Stomach (tissue), 9 donors: ENCODE measurements around the gene RRP9. TPM values are rescaled to one million over a fixed set of nuclear protein-coding genes. Genes with fewer than 3 reads are reported as not detected.
A peak's percentile ranks its signal among the peaks of the same experiment; 100 is the strongest.

Experiments
- DNase-seq, 2 donors: peaks; one replicate each; pipeline versions ENCODE4 v3.0.0 to v3.0.0-alpha.2; 2013 to 2019
- H3K27ac ChIP-seq, 5 donors: fragments of 200-600 bp in 4 of 5; sonication (generic) in 4 of 5; one replicate each; pipeline ENCODE4 v1.5.1; 2013 to 2019; ENCODE audit warnings: mild to moderate bottlenecking in 1 of 5, moderate library complexity in 1 of 5
- H3K27me3 ChIP-seq, 3 donors: fragments of 200-600 bp; sonication (generic); one replicate each; pipeline ENCODE4 v1.5.1; 2017 to 2019; ENCODE audit warnings: mixed run types in 1 of 3
- H3K36me3 ChIP-seq, 4 donors: fragments of 200-600 bp; sonication (generic); 1 replicate in 3 of 4; 2 replicates in 1 of 4; pipeline ENCODE4 v1.5.1; 2016 to 2019
- H3K4me1 ChIP-seq, 4 donors: fragments of 200-600 bp; sonication (generic); one replicate each; pipeline ENCODE4 v1.5.1; 2016 to 2019
- H3K4me3 ChIP-seq, 4 donors: fragments of 200-600 bp; sonication (generic) in 3 of 4; one replicate each; pipeline ENCODE4 v1.5.1; 2016 to 2019; ENCODE audit warnings: mild to moderate bottlenecking in 1 of 4
- H3K9me3 ChIP-seq, 4 donors: fragments of 200-600 bp; sonication (generic); one replicate each; pipeline ENCODE4 v1.5.1; 2016 to 2019
- CTCF ChIP-seq, 7 experiments: fragments of 450-650 bp in 4 of 7; fragments of 200-600 bp in 3 of 7; sonication (generic) in 3 of 7; IDR thresholded peaks; one replicate each; pipeline ENCODE4 v1.5.1; 2016 to 2019; ENCODE audit warnings: antibody characterized with exemption in 7 of 7, control low read depth in 2 of 7, mild to moderate bottlenecking in 1 of 7
- EP300 ChIP-seq: sonication (generic); formaldehyde crosslinking; IDR thresholded peaks from one replicate; pipeline ENCODE4 v1.6.1; 2017; ENCODE audit warnings: antibody characterized with exemption
- POLR2A ChIP-seq, 4 donors: fragments of 450-650 bp; IDR thresholded peaks; one replicate each; pipeline ENCODE4 v1.6.1; 2016; ENCODE audit warnings: antibody characterized with exemption in 4 of 4, control low read depth in 2 of 4, mild to moderate bottlenecking in 1 of 4, moderate library complexity in 1 of 4
- POLR2AphosphoS5 ChIP-seq, 3 donors: sonication (generic); formaldehyde crosslinking; IDR thresholded peaks; one replicate each; pipeline ENCODE4 v1.6.1; 2016; ENCODE audit warnings: antibody characterized with exemption in 3 of 3
- WGBS, 5 donors: extraction: QIAGEN DNeasy Blood & Tissue Kit in 3 of 5; methylation state at CpG; one replicate each; pipeline versions ENCODE4 v1.1.5 to v1.1.7; 2013 to 2018; 5-methylcytosine and 5-hydroxymethylcytosine counted together
- intact Hi-C: fragments of 100-400 bp; cut with DNase I; formaldehyde crosslinking; loops from one replicate; pipeline ENCODE4 v1.15.1; 2023; ENCODE audit warnings: low total_unique reads
- polyA plus RNA-seq, 3 donors: library from polyadenylated mRNA; stranded (reverse); fragments of 200-250 nt; gene quantifications; one replicate each; pipeline ENCODE4 v1.2.3, GENCODE V29; 2013
- total RNA-seq, 5 donors: library from RNA; depleted of rRNA; stranded (reverse); fragments of >200 nt; gene quantifications; one replicate each; pipeline versions ENCODE4 v1.1.0 to v1.2.3, GENCODE V29; 2014 to 2016
- donor health status: healthy with polysubstance abuse.
- donor health status: Bipolar disorder and iron deficiency.
- donor health status: healthy.

Gene RRP9
- total and polyA plus RNA-seq, 8 donors: 3.2 to 21.0 (median 13.0) TPM

- peaks cover 0 to 9% (median 2%) of the 10 kb centered on the region in 4 donors for H3K36me3 ChIP-seq
- H3K4me3 ChIP-seq: peak within 1 kb of the TSS; percentile 58 to 64 (median 63)
- H3K27ac ChIP-seq: peak within 1 kb of the TSS; percentile 93 to 99 (median 98)
- H3K9me3 ChIP-seq: no peaks in the 10 kb centered on the region
- DNase-seq: peak; percentile 92 to 97
- no peaks in the 10 kb centered on the region for H3K27me3 ChIP-seq
- peaks cover 24 to 59% (median 36%) of the 10 kb centered on the region in 4 donors for H3K4me1 ChIP-seq
- intact Hi-C loops: no loop called here
- peak; percentile 72 to 94 (median 80) for TF ChIP-seq POLR2AphosphoS5 (IDR thresholded peaks at IDR 0.05)
- TF ChIP-seq CTCF (IDR thresholded peaks at IDR 0.05): no peak
- peak in 1 of 4 donors; percentile 15 for TF ChIP-seq POLR2A (IDR thresholded peaks at IDR 0.05)
- WGBS, 5 donors: 0 to 1% (median 1%) methylated on average over 38 to 68 of the region's 68 CpGs
Observed at GRCh38 chr3:51982838-51983577, 41.3 kb upstream of the RRP9 start, which contains the start of gene ACY1. Gene ACY1, plus strand, starts transcription at chr3:51983535. Its CDS starts 530 bp downstream, at chr3:51984065.

GRCh38 chr3:51982352-51982837, 40.7 kb upstream of the RRP9 start:
- intact Hi-C loops: no loop called here
- peak in 1 of 3 donors; percentile 5 for TF ChIP-seq POLR2AphosphoS5 (IDR thresholded peaks at IDR 0.05)
- TF ChIP-seq CTCF (IDR thresholded peaks at IDR 0.05): peak in 5 of 7 experiments; percentile 24 to 68 (median 39)
- TF ChIP-seq EP300: no peak
- no peak for TF ChIP-seq POLR2A (IDR thresholded peaks at IDR 0.05)
- Histone ChIP-seq H3K27me3 (no peaks in the 10 kb centered on the region), H3K9me3 (no peaks in the 10 kb centered on the region), H3K36me3 (peaks cover 0 to 9% (median 2%) of the 10 kb centered on the region in 4 donors), H3K4me3 (peak overlapping the region; percentile 58 to 64 (median 63)), H3K27ac (peak overlapping the region; percentile 93 to 99 (median 98)), H3K4me1 (peaks cover 24 to 59% (median 36%) of the 10 kb centered on the region in 4 donors)
- 2 to 7% (median 4%) methylated on average over 4 of the region's 4 CpGs for WGBS, 5 donors
- DNase-seq: peak; percentile 66 to 91

- H3K9me3 ChIP-seq: no peaks in the 10 kb centered on the region
- H3K36me3 ChIP-seq: peaks cover 0 to 9% (median 2%) of the 10 kb centered on the region in 4 donors
- intact Hi-C loops: no loop called here
- H3K4me1 ChIP-seq: peaks cover 32 to 57% (median 38%) of the 10 kb centered on the region in 4 donors
- WGBS, 5 donors: 80 to 98% (median 97%) methylated on average over 1 to 10 of the region's 10 CpGs
- DNase-seq: no peak
- H3K4me3 ChIP-seq: no peak overlapping the region
- H3K27ac ChIP-seq: no peak overlapping the region
- H3K27me3 ChIP-seq: no peaks in the 10 kb centered on the region
- no peak for TF ChIP-seq POLR2A (IDR thresholded peaks at IDR 0.05)
- no peak for TF ChIP-seq CTCF (IDR thresholded peaks at IDR 0.05)
- no peak for TF ChIP-seq POLR2AphosphoS5 (IDR thresholded peaks at IDR 0.05)
- no peak for TF ChIP-seq EP300
Observed at GRCh38 chr3:51980253-51980652, 38.5 kb upstream of the RRP9 start.

- Histone ChIP-seq H3K27ac (no peak overlapping the region), H3K36me3 (peaks cover 0 to 9% (median 2%) of the 10 kb centered on the region in 4 donors), H3K27me3 (no peaks in the 10 kb centered on the region), H3K9me3 (no peaks in the 10 kb centered on the region), H3K4me1 (peaks cover 33 to 61% (median 41%) of the 10 kb centered on the region in 4 donors), H3K4me3 (no peak overlapping the region)
- intact Hi-C loops: no loop called here
- no peak for DNase-seq
- 62 to 100% (median 79%) methylated on average over 1 to 4 of the region's 4 CpGs for WGBS, 5 donors
- TF ChIP-seq POLR2A (IDR thresholded peaks at IDR 0.05): no peak
- TF ChIP-seq EP300: no peak
- TF ChIP-seq POLR2AphosphoS5 (IDR thresholded peaks at IDR 0.05): no peak
- TF ChIP-seq CTCF (IDR thresholded peaks at IDR 0.05): no peak
Observed at GRCh38 chr3:51978143-51978502, 36.4 kb upstream of the RRP9 start.
